Liver (tissue), 3 donors: Measurements from ENCODE around the gene TNFSF12.

Experiments used
- JUND ChIP-seq, 2 donors: IDR thresholded peaks; 2 replicates each; pipeline ENCODE4 v1.6.1; 2016; ENCODE audit warnings: antibody characterized with exemption in 2 of 2
- RXRA ChIP-seq, 2 donors: IDR thresholded peaks; 2 replicates each; pipeline ENCODE4 v1.6.1; 2017 to 2018; ENCODE audit warnings: antibody characterized with exemption in 2 of 2, mild to moderate bottlenecking in 1 of 2
- TF ChIP-seq, protein P1 (sequence below): fragments of 150-350 bp; IDR thresholded peaks from 2 replicates; pipeline ENCODE4 v1.5.1; 2017; ENCODE audit warnings: improper control_type of control experiment, low read depth, low read length; ENCODE audit not compliant: missing input control
- TF ChIP-seq, protein P2 (sequence below): IDR thresholded peaks from 2 replicates; pipeline ENCODE4 v1.6.1; 2016; ENCODE audit warnings: antibody characterized with exemption, mild to moderate bottlenecking
- donor health status: healthy.
- donor health status: healthy.

- TF ChIP-seq RXRA (IDR thresholded peaks at IDR 0.05) (no peak), JUND (IDR thresholded peaks at IDR 0.05) (no peak)
- TF ChIP-seq, protein P1, sequence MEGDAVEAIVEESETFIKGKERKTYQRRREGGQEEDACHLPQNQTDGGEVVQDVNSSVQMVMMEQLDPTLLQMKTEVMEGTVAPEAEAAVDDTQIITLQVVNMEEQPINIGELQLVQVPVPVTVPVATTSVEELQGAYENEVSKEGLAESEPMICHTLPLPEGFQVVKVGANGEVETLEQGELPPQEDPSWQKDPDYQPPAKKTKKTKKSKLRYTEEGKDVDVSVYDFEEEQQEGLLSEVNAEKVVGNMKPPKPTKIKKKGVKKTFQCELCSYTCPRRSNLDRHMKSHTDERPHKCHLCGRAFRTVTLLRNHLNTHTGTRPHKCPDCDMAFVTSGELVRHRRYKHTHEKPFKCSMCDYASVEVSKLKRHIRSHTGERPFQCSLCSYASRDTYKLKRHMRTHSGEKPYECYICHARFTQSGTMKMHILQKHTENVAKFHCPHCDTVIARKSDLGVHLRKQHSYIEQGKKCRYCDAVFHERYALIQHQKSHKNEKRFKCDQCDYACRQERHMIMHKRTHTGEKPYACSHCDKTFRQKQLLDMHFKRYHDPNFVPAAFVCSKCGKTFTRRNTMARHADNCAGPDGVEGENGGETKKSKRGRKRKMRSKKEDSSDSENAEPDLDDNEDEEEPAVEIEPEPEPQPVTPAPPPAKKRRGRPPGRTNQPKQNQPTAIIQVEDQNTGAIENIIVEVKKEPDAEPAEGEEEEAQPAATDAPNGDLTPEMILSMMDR: no peak
- TF ChIP-seq, protein P2, sequence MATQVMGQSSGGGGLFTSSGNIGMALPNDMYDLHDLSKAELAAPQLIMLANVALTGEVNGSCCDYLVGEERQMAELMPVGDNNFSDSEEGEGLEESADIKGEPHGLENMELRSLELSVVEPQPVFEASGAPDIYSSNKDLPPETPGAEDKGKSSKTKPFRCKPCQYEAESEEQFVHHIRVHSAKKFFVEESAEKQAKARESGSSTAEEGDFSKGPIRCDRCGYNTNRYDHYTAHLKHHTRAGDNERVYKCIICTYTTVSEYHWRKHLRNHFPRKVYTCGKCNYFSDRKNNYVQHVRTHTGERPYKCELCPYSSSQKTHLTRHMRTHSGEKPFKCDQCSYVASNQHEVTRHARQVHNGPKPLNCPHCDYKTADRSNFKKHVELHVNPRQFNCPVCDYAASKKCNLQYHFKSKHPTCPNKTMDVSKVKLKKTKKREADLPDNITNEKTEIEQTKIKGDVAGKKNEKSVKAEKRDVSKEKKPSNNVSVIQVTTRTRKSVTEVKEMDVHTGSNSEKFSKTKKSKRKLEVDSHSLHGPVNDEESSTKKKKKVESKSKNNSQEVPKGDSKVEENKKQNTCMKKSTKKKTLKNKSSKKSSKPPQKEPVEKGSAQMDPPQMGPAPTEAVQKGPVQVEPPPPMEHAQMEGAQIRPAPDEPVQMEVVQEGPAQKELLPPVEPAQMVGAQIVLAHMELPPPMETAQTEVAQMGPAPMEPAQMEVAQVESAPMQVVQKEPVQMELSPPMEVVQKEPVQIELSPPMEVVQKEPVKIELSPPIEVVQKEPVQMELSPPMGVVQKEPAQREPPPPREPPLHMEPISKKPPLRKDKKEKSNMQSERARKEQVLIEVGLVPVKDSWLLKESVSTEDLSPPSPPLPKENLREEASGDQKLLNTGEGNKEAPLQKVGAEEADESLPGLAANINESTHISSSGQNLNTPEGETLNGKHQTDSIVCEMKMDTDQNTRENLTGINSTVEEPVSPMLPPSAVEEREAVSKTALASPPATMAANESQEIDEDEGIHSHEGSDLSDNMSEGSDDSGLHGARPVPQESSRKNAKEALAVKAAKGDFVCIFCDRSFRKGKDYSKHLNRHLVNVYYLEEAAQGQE: no peak
Measured at GRCh38 chr17:7588553-7589203, 39.8 kb downstream of the TNFSF12 start.
